Hepatic stellate cell (primary cell): ENCODE results near the gene QRICH1.
A peak's percentile ranks its signal among the peaks of the same experiment; 100 is the strongest.

ENCODE experiments used
- DNase-seq: peaks from one replicate; pipeline ENCODE4 v3.0.0; 2011; ENCODE audit warnings: low spot score

Gene QRICH1

GRCh38 chr3:49032646-49033304, 61.1 kb downstream of the QRICH1 start:
- DNase-seq, result no peak

- no peak for DNase-seq
Measured at GRCh38 chr3:49030321-49030720, 63.5 kb downstream of the QRICH1 start.

GRCh38 chr3:49029563-49029884, 64.3 kb downstream of the QRICH1 start:
- no peak for DNase-seq

GRCh38 chr3:49028673-49029562, 65.0 kb downstream of the QRICH1 start, which contains the start of gene IMPDH2:
Gene IMPDH2, minus strand, starts transcription at chr3:49029398. Its CDS starts 48 bp downstream, at chr3:49029350.
- peak; percentile 87 for DNase-seq

- DNase-seq, result no peak
Measured at GRCh38 chr3:49028298-49028672, 65.6 kb downstream of the QRICH1 start.

- no peak for DNase-seq
Measured at GRCh38 chr3:49027634-49028033, 66.2 kb downstream of the QRICH1 start.

- no peak for DNase-seq
Measured at GRCh38 chr3:49026536-49026935, 67.3 kb downstream of the QRICH1 start.

GRCh38 chr3:49025793-49026520, 67.9 kb downstream of the QRICH1 start:
- no peak for DNase-seq

- DNase-seq, result no peak
Measured at GRCh38 chr3:49025005-49025792, 68.7 kb downstream of the QRICH1 start.

GRCh38 chr3:49024449-49024848, 69.4 kb downstream of the QRICH1 start:
- no peak for DNase-seq

GRCh38 chr3:49023775-49024174, 70.1 kb downstream of the QRICH1 start:
- no peak for DNase-seq

- no peak for DNase-seq
Measured at GRCh38 chr3:49022688-49023171, 71.1 kb downstream of the QRICH1 start.

- peak; percentile 95 for DNase-seq
Measured at GRCh38 chr3:49021813-49022687, 71.8 kb downstream of the QRICH1 start, which contains the start of gene NDUFAF3. Gene NDUFAF3, plus strand, starts transcription at chr3:49022121. Its CDS starts 24 bp downstream, at chr3:49022145.

- DNase-seq, result peak; percentile 98
Measured at GRCh38 chr3:49021213-49021812, 72.6 kb downstream of the QRICH1 start.

GRCh38 chr3:49020330-49021212, 73.3 kb downstream of the QRICH1 start:
- DNase-seq, result peak; percentile 47

GRCh38 chr3:49019941-49020329, 73.9 kb downstream of the QRICH1 start:
- DNase-seq, result no peak

- no peak for DNase-seq
Measured at GRCh38 chr3:49018707-49019006, 75.2 kb downstream of the QRICH1 start.

GRCh38 chr3:49017971-49018706, 75.7 kb downstream of the QRICH1 start, which contains the start of gene DALRD3:
Gene DALRD3, minus strand, starts transcription at chr3:49018580. Its CDS starts 16 bp downstream, at chr3:49018564.
- DNase-seq, result peak; percentile 76
